ENCODE measurements around the gene TUBB1.

Gene TUBB1

GRCh38 chr20:58990651-58991445, 28.4 kb upstream of the TUBB1 start:
- DNase-seq, result no peak

- no peak for DNase-seq
Measured at GRCh38 chr20:58991715-58992114, 27.5 kb upstream of the TUBB1 start.

GRCh38 chr20:58992911-58993310, 26.3 kb upstream of the TUBB1 start:
- DNase-seq, result no peak

DNA sequence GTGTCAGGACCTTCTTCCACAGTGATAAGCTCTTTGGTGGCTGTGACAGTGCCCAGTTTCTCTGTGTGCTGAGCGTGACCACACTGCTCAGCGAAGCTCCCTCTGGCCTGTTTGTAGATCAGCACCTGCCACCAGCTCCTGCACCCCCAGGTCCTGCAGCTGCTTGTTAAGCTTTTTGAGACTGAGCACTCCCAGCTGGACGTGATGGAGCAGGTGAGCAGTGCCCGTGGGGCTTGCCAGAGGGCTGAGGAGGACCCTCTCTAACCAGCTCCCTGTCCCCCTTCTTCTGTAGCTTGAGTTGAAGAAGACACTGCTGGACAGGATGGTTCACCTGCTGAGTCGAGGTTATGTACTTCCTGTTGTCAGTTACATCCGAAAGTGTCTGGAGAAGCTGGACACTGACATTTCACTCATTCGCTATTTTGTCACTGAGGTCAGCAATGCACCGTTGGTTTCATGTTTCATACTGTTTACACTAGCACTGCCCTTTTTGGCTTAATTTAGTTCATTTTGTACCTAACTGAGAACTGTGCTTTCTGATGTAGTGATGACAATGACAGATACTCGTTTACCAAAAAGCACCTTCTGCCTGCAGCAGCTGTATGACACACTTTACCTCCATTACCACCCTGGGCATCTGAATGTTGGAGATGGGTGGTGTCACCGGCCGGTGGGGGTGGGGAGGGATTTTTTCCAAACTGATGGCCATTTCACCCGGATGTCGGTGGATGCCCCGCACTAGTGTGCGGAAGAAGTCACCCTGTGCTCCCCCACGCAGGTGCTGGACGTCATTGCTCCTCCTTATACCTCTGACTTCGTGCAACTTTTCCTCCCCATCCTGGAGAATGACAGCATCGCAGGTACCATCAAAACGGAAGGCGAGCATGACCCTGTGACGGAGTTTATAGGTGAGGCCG, 25.6 kb upstream of the TUBB1 start:
- no peak for DNase-seq

GRCh38 chr20:58994390-58995159, 24.7 kb upstream of the TUBB1 start:
- no peak for DNase-seq

GRCh38 chr20:58995461-58996225, 23.6 kb upstream of the TUBB1 start:
- DNase-seq, result no peak

DNA sequence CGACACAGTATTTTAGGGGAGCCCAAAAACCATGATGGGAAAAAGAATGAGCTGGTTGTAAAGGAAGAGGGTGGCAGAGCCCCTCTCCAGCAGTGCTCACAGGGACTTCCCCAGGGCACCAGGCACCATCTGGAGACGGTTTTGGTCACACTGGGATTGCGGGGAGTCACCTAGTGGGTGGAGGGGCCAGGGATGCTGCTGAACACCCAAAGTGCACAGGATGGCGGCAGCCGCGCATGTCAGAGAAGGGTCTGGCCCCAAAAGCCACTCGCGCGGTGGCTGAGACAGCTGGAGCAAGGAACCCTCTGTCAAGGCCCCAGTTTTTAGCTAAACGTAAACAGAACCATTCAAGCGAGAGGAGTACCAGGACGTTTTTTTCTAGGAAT, 23.0 kb upstream of the TUBB1 start:
- DNase-seq, result no peak

GRCh38 chr20:58997141-58997770, 22.0 kb upstream of the TUBB1 start:
- DNase-seq, result no peak

DNA sequence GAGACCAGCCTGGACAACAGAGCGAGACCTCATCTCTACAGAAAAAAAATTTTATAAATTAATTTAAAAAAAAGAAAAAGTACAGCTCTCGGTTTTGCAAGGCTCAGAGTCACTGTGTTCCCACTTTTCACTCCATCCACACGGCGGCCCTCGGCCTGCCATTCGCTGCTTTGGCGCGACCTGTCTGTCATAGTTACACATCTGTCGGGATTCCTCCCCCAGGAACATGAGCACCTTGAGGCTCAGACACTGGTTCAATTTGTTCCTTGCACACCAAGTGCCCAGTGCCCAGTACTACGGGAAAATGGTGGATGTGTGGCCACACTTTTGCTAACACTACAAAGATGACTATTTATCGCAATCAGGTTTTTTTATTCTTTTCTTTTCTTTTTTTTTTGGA, 20.6 kb upstream of the TUBB1 start:
- DNase-seq, result no peak

- no peak for DNase-seq
Measured at GRCh38 chr20:59000326-59000725, 18.9 kb upstream of the TUBB1 start.

DNA sequence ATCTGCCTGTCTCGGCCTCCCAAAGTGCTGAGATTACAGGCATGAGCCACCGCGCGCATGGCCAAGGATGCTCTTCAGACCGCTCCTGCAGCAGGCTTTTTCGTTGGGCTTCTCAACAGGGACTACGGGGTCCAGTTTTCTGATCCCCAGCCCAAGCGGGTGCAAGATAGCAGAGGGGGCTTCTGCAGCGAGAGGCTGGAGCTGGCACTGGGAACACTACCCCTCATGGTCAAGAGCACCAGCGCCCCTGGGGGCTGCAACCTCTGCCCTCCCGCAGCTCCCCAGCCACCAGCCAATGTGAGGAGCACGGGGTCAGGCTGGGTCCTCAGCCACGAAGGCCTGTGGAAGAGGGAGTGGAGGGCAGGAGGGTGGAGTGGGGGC, 18.2 kb upstream of the TUBB1 start:
- DNase-seq, result no peak

GRCh38 chr20:59001449-59002171, 17.6 kb upstream of the TUBB1 start:
- no peak for DNase-seq

DNA sequence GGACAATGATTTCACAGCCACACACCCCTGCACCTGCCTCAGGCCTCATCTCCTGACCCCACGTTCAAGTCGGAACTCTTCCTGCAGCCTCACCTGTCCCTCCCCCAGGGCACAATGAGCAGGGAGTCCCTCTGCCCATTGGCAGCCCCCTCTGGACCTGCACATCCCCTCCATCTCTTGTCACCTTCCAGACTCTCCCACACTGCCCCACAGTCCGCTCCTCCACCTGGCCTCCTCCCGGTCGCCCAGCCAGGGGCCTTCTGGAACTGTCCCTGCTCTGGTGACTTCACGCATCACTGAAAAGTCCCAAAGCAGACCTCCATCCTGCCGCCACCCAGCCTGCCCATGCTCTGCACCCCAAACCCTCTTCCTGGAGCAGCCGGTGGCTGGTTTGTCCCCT, 16.8 kb upstream of the TUBB1 start:
- DNase-seq, result no peak

GRCh38 chr20:59002874-59003399, 16.3 kb upstream of the TUBB1 start:
- DNase-seq, result no peak

DNA sequence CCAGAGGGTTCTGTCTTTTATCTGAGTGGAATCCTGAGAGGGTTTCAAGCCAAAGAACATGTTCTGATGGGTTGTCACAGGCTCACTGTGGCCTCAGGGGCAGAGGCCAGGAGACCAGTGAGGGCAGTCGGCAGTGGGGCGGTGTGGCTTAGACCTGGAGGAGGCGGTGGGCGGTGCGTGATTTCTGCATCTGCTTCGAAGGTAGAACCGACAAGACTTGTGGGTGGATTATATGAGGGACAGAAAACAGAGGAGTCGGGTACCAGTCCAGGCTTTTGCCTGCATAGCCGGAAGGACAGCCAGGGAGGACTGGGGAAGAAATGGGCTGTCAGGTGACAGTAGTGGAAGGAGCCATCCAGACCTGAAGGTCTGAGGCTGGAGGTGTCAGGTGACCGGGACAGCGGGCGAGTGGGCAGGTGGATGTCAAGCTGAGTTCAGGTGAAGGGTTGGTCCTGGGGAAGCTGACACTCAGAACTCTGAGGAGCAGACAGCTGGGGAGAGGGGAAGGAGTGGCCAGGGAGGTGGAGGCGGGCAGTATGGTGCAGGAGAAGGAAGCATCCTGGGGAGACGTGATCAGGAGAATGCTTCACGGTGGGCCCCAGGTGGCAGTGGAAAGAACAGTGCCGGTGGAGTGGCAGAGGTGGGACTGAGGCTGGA, 15.3 kb upstream of the TUBB1 start:
- no peak for DNase-seq

- peak; percentile 65 for DNase-seq
Measured at GRCh38 chr20:59004493-59004762, 14.8 kb upstream of the TUBB1 start.

- peak; percentile 52 for DNase-seq
Measured at GRCh38 chr20:59004763-59005522, 14.3 kb upstream of the TUBB1 start.

GRCh38 chr20:59005523-59006166, 13.6 kb upstream of the TUBB1 start:
- no peak for DNase-seq

DNA sequence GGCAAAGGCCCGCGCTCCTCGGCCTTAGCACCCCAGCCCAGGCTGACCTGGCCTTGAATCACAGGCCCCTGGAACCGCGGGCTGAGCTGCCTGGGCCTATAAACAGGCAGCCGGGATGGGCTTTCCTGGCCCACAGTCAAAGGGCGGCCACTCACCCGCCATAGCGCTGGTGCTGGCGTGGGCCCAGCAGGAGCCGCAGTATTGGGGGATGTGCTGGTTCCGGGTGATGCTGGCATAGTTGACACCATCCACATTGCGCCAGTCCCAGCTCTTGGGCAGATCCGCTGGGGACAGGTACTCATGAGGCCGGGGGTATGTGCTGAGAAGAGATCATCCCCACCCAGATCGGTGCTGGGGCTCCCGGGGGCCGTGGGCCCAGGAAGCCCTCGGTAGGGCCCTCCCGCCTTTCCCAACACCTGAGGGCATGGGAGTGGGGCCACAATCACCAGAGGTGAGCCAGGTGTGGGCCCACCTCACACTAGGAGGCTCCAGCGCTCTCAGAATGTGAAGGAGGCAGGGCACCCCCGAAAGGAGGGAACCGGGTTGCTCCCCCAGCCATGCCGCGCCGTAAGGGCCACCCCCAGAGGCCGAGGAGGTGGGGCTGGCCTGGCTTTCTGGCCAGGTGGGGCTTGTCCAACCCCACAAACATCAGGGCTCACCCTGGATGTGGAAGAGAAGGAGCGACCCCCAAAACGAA, 12.9 kb upstream of the TUBB1 start:
- DNase-seq, result no peak

Measured in CD4-positive, alpha-beta T cell treated with Interleukin-10 for 1 hour (primary cell).